ENCODE measurements around the gene SCLY.

Gene SCLY

DNA sequence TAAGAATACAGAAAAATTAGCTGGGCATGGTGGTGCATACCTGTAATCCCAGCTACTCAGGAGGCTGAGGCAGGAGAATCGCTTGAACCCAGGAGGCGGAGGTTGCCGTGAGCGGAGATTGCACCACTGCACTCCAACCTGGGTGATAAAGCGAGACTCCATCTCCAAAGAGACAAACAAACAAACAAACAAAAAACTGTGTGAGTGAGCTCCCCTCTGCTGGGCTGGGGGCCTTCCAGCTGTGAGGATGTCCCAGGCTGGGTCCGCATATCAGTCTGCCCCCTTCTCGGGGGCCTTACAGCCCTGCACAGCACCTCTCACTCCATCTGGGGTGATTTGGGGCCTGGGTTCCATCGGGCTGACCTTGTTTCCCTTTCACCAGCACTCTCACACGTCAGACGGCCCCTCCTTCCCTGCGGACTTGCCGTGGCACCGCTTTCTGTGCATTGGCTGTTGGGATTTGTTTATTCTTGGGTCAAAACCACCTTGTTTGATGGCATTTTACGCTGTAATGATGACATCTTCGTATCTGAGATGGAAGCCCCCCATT is 74.9 kb downstream of the SCLY start:
- no peak for TF ChIP-seq Cebpa-rat (IDR thresholded peaks at IDR 0.05)
- Histone ChIP-seq H3K27me3 (peaks cover 0 to 14% (median 0%) of the 10 kb centered on the region in 11 experiments; a peak in 8 of 22 replicates), H3K4me1 (peaks cover 68 to 89% (median 81%) of the 10 kb centered on the region in 10 experiments)

DNA sequence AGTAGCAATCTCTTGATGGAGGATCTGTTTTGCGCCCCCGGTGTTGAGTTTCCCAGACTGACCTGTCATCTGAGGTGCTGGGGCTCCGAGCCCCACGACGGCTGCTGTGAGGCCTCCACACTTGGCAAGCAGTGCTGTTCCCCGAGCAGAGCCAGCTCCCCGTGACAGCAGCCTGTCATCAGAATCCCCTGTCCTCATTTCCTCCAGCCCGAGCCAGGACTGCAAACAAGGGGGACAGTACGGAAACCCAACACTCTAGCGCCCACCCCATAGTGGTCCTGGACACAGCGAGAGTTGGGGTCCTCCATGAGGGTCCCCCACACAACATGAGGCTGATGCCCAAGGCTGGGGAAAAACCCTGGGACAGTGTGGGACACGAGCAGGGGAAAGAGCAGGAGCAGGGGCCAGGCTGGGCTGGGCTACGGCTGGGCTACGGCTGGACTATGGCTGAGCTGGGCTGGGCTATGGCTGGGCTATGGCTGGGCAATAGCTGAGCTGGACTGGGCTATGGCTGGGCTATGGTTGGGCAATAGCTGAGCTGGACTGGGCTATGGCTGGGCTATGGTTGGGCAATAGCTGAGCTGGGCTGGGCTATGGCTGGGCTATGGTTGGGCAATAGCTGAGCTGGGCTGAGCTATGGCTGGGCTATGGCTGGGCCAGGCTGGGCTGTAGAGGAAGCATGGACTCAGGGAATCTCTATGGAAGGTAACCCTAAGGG is 76.2 kb downstream of the SCLY start:
- Histone ChIP-seq H3K9me3 (replicated peaks in 1 of 11) (no peaks in the 10 kb centered on the region), H3K27me3 (peaks cover 0 to 1% (median 0%) of the 10 kb centered on the region in 11 experiments; a peak in 1 of 22 replicates), H3K4me2 (peak overlapping the region; percentile 86 to 98 (median 95)), H3K9ac (peak overlapping the region in 1 of 11 experiments; percentile 19; a peak in 2 of 22 replicates), H3K36me3 (0 out of 22 replicates have a peak, but pooled peaks cover 0 to 10% (median 0%) of the 10 kb centered on the region in 11 experiments), H3K27ac (peak overlapping the region in 7 of 11 experiments; percentile 7 to 74 (median 20); a peak in 9 of 22 replicates), H3K4me1 (peaks cover 69 to 89% (median 81%) of the 10 kb centered on the region in 10 experiments), H4K20me1 (peaks cover 0 to 18% (median 0%) of the 10 kb centered on the region in 11 experiments; a peak in 4 of 22 replicates), H3K4me3 (no peak overlapping the region)
- TF ChIP-seq Cebpa-rat (IDR thresholded peaks at IDR 0.05) = peak in 7 of 11 experiments; percentile 21 to 92 (median 86); a peak in 11 of 22 replicates

More for the DNA sequence above, 74.9 kb downstream of the SCLY start:
- H4K20me1 ChIP-seq = peaks cover 0 to 5% (median 0%) of the 10 kb centered on the region in 11 experiments; a peak in 2 of 22 replicates
- H3K9ac ChIP-seq = no peak overlapping the region
- no peak overlapping the region for H3K4me2 ChIP-seq
- H3K27ac ChIP-seq = peak overlapping the region in 1 of 11 experiments; percentile 22; a peak in 1 of 22 replicates
- H3K36me3 ChIP-seq = 0 out of 22 replicates have a peak, but pooled peaks cover 0 to 4% (median 0%) of the 10 kb centered on the region in 11 experiments
- no peak overlapping the region for H3K4me3 ChIP-seq
- no peaks in the 10 kb centered on the region for H3K9me3 ChIP-seq (replicated peaks in 1 of 11)

DNA sequence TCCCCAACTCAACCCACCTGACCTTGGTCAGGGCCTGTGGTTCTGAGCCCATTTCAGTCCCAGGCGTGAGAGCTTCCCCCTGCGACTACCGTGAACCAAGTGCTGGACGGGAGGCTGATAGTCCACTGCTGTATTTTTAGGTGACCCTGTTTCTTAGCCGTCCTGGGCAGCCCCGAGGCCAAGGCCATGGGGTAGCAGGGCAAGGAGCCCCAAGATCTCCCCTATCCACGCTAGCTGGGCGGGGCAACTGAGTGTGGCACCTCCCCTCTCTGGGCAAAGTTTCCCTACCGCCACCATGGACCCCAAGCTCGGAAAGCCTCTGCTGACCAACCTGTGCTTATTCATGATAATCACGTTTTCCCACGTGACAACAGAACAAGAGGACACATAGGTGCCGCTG is 77.1 kb downstream of the SCLY start:
- Histone ChIP-seq H3K4me2 (peak overlapping the region; percentile 86 to 98 (median 95)), H3K4me1 (peaks cover 76 to 89% (median 81%) of the 10 kb centered on the region in 10 experiments), H4K20me1 (peaks cover 0 to 27% (median 0%) of the 10 kb centered on the region in 11 experiments; a peak in 4 of 22 replicates), H3K9ac (peak overlapping the region in 8 of 11 experiments; percentile 55 to 76 (median 72); a peak in 10 of 22 replicates), H3K27me3 (no peaks in the 10 kb centered on the region), H3K27ac (peak overlapping the region in 10 of 11 experiments; percentile 60 to 74 (median 67); a peak in 15 of 22 replicates), H3K9me3 (replicated peaks in 1 of 11) (no peaks in the 10 kb centered on the region), H3K4me3 (peak overlapping the region in 2 of 10 experiments; percentile 37 to 68; a peak in 3 of 20 replicates), H3K36me3 (0 out of 22 replicates have a peak, but pooled peaks cover 0 to 10% (median 0%) of the 10 kb centered on the region in 11 experiments)
- no peak for TF ChIP-seq Cebpa-rat (IDR thresholded peaks at IDR 0.05)

DNA sequence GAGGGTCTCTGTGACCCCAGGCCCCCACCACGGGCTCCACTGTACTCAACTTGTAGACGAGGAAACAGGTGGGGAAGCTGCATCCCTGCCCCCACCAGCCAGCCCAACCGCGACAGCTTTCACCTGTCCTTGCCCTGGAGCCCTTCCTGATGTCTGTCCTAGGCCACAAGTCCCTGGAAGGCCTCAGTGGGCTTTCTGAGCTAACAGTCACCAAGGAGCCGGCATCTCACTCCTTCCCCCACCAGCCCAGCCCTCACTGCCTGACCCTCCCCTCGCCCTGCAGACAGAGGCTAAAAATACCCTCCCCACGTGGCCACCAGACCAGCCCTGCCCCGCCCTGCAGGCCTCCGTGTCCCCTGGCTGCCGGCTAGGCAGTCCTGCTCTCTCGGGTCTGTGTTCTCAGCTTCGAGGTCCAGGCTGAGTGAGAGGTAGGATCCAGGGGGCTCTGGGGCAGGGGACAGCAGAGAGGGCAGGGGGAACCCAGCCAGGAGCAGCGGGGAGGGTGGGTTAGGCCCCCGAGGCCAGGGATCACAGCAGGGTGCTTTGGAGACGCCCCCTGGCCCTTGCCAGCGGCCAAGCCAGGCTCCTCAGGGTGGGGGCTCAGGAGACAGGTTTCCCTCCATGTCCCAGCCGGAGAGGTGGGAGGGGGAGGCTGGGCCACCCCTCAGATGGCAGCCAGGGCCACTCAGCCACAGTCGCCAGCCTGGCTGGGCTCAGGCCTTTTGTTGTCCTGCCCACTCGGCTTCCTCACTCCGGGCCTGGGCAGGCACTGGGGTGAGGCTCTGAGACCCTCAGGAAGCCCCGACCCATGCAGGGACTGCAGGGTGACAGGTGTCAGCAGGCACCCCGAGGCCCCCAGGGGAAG is 77.8 kb downstream of the SCLY start, which contains the start of gene KLHL30:
Gene KLHL30 (plus strand): TSS at position 338 of the 865 bp plus-strand sequence. CDS start 2,087 bp downstream, outside the sequence.
- H4K20me1 ChIP-seq = peaks cover 0 to 34% (median 0%) of the 10 kb centered on the region in 11 experiments; a peak in 4 of 22 replicates
- 0 out of 22 replicates have a peak, but pooled peaks cover 0 to 10% (median 0%) of the 10 kb centered on the region in 11 experiments for H3K36me3 ChIP-seq
- H3K9ac ChIP-seq = peak within 1 kb of the TSS; percentile 55 to 82 (median 73)
- peak within 1 kb of the TSS; percentile 86 to 98 (median 95) for H3K4me2 ChIP-seq
- peak within 1 kb of the TSS; percentile 60 to 74 (median 68); a peak in 21 of 22 replicates for H3K27ac ChIP-seq
- H3K9me3 ChIP-seq (replicated peaks in 1 of 11) = no peaks in the 10 kb centered on the region
- H3K4me1 ChIP-seq = peaks cover 76 to 89% (median 81%) of the 10 kb centered on the region in 10 experiments
- TF ChIP-seq Cebpa-rat (IDR thresholded peaks at IDR 0.05) = no peak
- peak within 1 kb of the TSS; percentile 26 to 68 (median 42) for H3K4me3 ChIP-seq
- H3K27me3 ChIP-seq = no peaks in the 10 kb centered on the region

DNA sequence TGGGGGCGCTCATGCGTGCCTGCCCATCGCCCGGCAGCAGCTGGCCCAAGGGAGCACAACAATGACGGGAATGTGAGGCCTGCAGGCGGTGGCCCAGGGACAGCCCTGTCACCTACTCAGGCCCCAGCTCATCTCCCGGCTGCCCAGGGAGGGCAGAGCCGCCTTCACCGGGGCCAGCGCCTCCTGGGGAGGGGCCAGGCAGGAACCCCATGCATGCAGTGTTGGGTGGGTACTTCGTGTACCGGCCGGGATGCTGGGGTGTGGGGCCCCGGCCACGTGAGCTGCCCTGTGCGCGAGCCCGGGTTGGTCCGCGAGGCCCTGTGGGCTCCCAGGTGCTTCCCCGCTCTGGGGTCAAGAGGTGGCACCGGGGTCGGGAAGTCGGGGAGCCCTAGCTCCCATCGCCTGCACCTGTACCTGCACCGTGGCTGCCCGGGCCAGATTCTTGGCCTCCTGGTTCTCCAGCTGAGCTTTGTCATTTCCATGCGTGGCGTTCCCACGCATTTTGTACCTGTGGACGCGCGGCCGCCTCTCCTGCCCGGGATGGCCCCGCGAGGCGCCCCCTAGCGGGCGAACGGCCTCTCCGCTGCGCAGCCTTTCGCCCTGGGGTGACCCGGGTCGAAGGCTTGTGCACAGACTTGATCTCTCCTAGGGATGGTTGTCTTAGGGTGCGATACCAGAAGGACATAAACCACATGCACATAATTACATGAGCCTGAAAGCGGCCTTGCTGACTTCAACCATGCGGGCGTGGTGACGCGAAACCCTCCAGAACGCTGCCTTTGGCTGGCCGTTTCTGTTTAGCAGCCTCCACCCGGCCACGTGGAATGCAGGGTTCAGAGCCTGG is 78.6 kb downstream of the SCLY start:
- TF ChIP-seq Cebpa-rat (IDR thresholded peaks at IDR 0.05) = no peak
- Histone ChIP-seq H3K27ac (peak overlapping the region; percentile 60 to 74 (median 68); a peak in 21 of 22 replicates), H3K4me3 (peak overlapping the region; percentile 26 to 68 (median 42)), H3K4me2 (peak overlapping the region; percentile 86 to 98 (median 95)), H3K4me1 (peaks cover 79 to 89% (median 82%) of the 10 kb centered on the region in 10 experiments), H3K9ac (peak overlapping the region; percentile 55 to 82 (median 73)), H3K27me3 (no peaks in the 10 kb centered on the region), H4K20me1 (peaks cover 0 to 40% (median 0%) of the 10 kb centered on the region in 11 experiments; a peak in 4 of 22 replicates), H3K36me3 (0 out of 22 replicates have a peak, but pooled peaks cover 0 to 10% (median 0%) of the 10 kb centered on the region in 11 experiments), H3K9me3 (replicated peaks in 1 of 11) (no peaks in the 10 kb centered on the region)

DNA sequence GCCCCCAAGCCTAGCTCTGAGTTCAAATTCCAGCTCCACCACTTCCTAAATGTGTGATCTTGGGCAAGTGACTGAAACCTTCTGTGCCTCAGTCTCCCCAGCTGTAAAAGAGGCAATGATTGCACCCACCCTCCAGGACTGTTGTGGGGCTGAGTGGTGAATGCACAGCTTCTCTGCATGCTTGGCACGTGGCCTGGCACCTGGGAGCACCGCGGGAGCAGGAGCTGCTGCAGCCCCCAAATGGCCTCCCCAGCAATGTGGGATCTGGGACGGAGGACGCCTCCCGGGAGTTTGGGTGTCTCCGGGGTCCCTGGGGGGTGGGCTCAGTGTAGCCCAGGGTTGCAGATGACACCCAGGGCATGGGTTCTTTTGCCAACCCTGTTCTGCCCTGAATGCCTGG is 79.2 kb downstream of the SCLY start:
- no peaks in the 10 kb centered on the region for H3K9me3 ChIP-seq (replicated peaks in 1 of 11)
- no peak overlapping the region for H3K4me3 ChIP-seq
- no peak for TF ChIP-seq Cebpa-rat (IDR thresholded peaks at IDR 0.05)
- no peak overlapping the region for H3K9ac ChIP-seq
- peaks cover 79 to 94% (median 86%) of the 10 kb centered on the region in 10 experiments for H3K4me1 ChIP-seq
- 0 out of 22 replicates have a peak, but pooled peaks cover 0 to 10% (median 0%) of the 10 kb centered on the region in 11 experiments for H3K36me3 ChIP-seq
- H3K27ac ChIP-seq = no peak overlapping the region
- H3K4me2 ChIP-seq = peak overlapping the region in 10 of 11 experiments; percentile 86 to 98 (median 96); a peak in 18 of 22 replicates
- H4K20me1 ChIP-seq = peaks cover 0 to 46% (median 0%) of the 10 kb centered on the region in 11 experiments; a peak in 4 of 22 replicates
- H3K27me3 ChIP-seq = no peaks in the 10 kb centered on the region

All from BLaER1 treated with 17β-estradiol and CSF1 and Interleukin-3, amounts not matched to agents 10 nM and 100 nM (cell line).